PC-9 (cell line): ENCODE measurements around the gene IFITM10.

Experiments
- EZH2 ChIP-seq: fragments of 200-600 bp; sonication (generic); IDR thresholded peaks from 2 replicates; pipeline ENCODE4 v1.8.0; 2017; ENCODE audit warnings: antibody characterized with exemption, low read depth
- TF ChIP-seq, protein P1 (sequence below): fragments of 200-600 bp; sonication (generic); conservative IDR thresholded peaks from 2 replicates; pipeline ENCODE4 v1.6.1; 2017; ENCODE audit warnings: mixed run types, antibody characterized with exemption, mild to moderate bottlenecking, moderate library complexity

DNA sequence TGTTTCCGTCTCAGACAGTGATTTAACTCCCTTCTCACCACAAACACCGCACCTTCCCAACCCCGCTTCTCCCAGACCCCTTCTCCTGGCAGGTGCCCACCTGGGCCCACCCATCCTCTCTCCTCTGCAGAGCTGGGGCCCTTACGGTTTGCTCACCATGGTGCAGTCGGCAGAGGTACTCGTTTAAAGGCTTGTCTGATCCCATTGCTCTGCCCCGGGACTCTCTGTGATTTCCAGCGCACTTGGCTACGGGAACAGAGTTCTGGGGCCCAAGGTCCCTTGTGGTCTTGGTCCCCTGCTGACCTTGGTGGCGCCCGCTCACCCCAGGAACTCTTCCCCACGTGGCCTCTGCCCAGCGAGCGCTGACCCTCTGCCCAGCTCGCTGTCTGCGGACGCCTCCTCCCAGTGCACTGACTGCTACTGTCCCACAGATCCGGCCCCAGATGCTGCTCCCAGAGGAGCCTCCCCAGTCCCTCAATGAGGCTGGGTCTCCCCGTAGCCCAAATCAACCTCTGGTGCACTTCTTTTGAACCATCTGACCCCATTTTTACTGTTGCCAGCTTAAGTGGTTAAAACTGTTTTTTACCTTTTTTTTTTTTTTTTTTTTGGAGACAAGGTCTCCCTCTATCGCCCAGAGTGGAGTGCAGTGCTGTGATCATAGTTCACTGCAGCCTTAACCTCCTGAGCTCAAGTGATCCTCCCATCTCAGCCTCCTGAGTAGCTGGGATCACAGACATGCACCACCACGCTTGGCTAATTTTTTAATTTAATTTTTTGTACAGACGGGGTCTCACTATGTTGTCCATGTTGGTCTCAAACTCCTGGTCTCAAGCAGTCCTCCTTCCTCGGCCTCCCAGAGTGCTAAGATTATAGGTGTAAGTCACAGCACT, 34.6 kb upstream of the IFITM10 start:
- TF ChIP-seq EZH2, result no peak
- TF ChIP-seq, protein P1, sequence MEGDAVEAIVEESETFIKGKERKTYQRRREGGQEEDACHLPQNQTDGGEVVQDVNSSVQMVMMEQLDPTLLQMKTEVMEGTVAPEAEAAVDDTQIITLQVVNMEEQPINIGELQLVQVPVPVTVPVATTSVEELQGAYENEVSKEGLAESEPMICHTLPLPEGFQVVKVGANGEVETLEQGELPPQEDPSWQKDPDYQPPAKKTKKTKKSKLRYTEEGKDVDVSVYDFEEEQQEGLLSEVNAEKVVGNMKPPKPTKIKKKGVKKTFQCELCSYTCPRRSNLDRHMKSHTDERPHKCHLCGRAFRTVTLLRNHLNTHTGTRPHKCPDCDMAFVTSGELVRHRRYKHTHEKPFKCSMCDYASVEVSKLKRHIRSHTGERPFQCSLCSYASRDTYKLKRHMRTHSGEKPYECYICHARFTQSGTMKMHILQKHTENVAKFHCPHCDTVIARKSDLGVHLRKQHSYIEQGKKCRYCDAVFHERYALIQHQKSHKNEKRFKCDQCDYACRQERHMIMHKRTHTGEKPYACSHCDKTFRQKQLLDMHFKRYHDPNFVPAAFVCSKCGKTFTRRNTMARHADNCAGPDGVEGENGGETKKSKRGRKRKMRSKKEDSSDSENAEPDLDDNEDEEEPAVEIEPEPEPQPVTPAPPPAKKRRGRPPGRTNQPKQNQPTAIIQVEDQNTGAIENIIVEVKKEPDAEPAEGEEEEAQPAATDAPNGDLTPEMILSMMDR, result no peak
